ENCODE results near the gene ZNF487. TPM values are rescaled to one million over a fixed set of nuclear protein-coding genes. Genes with fewer than 3 reads are reported as not detected.

ZNF487 gene
- total and polyA plus RNA-seq, 2 of the 13 experiments (the other 11 are each of a cell fraction or from before 2014, with no cell fraction given) = 7.4 to 8.8 TPM

DNA sequence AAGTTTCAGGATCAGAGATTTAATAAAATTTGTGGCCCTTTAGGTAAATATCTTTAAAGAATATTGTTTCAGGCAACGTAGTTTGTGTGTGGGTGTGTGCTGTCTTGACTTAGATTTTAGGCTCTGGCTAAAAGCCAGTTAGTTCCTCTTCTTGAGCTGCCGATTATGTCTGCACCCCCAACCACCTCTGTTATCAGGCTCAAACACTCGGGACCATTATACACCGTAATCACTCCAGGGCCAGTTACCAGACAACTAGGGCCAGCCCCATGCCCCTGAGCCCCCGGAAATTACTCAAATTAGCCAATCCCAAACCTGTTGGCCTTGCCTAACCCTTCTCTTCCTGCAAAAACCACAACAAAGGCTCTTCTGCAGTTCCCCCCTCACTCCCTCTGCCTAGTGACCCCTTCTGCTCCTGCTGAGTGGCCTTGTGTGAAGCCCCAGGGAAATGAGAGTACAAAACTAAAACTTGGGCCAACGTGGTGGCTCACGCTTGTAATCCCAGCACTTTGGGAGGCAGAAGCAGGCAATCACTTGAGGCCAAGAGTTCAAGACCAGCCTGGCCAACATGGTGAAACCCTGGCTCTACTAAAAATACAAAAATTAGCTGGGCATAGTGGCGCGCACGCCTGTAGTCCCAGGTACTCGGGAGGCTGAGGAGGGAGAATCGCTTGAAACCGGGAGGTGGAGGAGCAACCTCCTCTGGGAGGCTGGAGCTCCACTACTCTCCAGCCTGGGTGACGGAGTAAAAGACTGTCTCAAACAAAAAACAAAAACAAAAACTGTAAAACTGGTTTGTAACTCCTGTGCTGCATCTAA, 18.8 kb upstream of the ZNF487 start (continued):
- TF ChIP-seq HDAC1 (CRISPR knock-in tag; IDR thresholded peaks at IDR 0.05) = peak; percentile 60
- TF ChIP-seq, protein P1, sequence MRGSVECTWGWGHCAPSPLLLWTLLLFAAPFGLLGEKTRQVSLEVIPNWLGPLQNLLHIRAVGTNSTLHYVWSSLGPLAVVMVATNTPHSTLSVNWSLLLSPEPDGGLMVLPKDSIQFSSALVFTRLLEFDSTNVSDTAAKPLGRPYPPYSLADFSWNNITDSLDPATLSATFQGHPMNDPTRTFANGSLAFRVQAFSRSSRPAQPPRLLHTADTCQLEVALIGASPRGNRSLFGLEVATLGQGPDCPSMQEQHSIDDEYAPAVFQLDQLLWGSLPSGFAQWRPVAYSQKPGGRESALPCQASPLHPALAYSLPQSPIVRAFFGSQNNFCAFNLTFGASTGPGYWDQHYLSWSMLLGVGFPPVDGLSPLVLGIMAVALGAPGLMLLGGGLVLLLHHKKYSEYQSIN (CRISPR knock-in tag; IDR thresholded peaks at IDR 0.05; ENCODE audit: borderline replicate concordance) = no peak
- no peak for TF ChIP-seq TBX3 (IDR thresholded peaks at IDR 0.05; ENCODE audit: borderline replicate concordance)
- TF ChIP-seq RFX5 (IDR thresholded peaks at IDR 0.05; ENCODE audit: low read depth, low read length) = no peak
- no peak for TF ChIP-seq NRL (CRISPR knock-in tag; IDR thresholded peaks at IDR 0.05; ENCODE audit: borderline replicate concordance)
- peak; percentile 23; the same call in 1 of the 2 replicates for TF ChIP-seq DPF2 (CRISPR knock-in tag; IDR thresholded peaks at IDR 0.05; ENCODE audit: borderline replicate concordance, low read depth)
- TF ChIP-seq ZNF234 (CRISPR knock-in tag; conservative IDR thresholded peaks at IDR 0.05) = no peak
- 0 out of 2 replicates have a peak, but pooled peaks have one; percentile 27 for TF ChIP-seq ZSCAN9 (CRISPR knock-in tag; IDR thresholded peaks at IDR 0.05; ENCODE audit: borderline replicate concordance)
- TF ChIP-seq, protein P2, sequence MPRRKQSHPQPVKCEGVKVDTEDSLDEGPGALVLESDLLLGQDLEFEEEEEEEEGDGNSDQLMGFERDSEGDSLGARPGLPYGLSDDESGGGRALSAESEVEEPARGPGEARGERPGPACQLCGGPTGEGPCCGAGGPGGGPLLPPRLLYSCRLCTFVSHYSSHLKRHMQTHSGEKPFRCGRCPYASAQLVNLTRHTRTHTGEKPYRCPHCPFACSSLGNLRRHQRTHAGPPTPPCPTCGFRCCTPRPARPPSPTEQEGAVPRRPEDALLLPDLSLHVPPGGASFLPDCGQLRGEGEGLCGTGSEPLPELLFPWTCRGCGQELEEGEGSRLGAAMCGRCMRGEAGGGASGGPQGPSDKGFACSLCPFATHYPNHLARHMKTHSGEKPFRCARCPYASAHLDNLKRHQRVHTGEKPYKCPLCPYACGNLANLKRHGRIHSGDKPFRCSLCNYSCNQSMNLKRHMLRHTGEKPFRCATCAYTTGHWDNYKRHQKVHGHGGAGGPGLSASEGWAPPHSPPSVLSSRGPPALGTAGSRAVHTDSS (CRISPR knock-in tag; conservative IDR thresholded peaks at IDR 0.05) = no peak
- no peak for TF ChIP-seq CREB1 (IDR thresholded peaks at IDR 0.05)
- peak; percentile 52 for TF ChIP-seq CREB1 (CRISPR knock-in tag; IDR thresholded peaks at IDR 0.05)
- no peak for TF ChIP-seq ZNF282 (IDR thresholded peaks at IDR 0.05; ENCODE audit: partially characterized antibody)
- no peak for TF ChIP-seq ZNF883 (CRISPR knock-in tag; IDR thresholded peaks at IDR 0.05; ENCODE audit: not compliant biosample characterization)
- no peak for TF ChIP-seq CHCHD3 (CRISPR knock-in tag; IDR thresholded peaks at IDR 0.05)
- TF ChIP-seq TAF15 (IDR thresholded peaks at IDR 0.05; ENCODE audit: low read depth, low read length, poor library complexity, severe bottlenecking) = no peak
- no peak for TF ChIP-seq ZC3H4 (CRISPR knock-in tag; IDR thresholded peaks at IDR 0.05; ENCODE audit: borderline replicate concordance)
- TF ChIP-seq ZNF205 (CRISPR knock-in tag; IDR thresholded peaks at IDR 0.05) = no peak
- TF ChIP-seq ERF (CRISPR knock-in tag; IDR thresholded peaks at IDR 0.05) = peak; percentile 66; the same call in 1 of the 2 replicates
- TF ChIP-seq, protein P3, sequence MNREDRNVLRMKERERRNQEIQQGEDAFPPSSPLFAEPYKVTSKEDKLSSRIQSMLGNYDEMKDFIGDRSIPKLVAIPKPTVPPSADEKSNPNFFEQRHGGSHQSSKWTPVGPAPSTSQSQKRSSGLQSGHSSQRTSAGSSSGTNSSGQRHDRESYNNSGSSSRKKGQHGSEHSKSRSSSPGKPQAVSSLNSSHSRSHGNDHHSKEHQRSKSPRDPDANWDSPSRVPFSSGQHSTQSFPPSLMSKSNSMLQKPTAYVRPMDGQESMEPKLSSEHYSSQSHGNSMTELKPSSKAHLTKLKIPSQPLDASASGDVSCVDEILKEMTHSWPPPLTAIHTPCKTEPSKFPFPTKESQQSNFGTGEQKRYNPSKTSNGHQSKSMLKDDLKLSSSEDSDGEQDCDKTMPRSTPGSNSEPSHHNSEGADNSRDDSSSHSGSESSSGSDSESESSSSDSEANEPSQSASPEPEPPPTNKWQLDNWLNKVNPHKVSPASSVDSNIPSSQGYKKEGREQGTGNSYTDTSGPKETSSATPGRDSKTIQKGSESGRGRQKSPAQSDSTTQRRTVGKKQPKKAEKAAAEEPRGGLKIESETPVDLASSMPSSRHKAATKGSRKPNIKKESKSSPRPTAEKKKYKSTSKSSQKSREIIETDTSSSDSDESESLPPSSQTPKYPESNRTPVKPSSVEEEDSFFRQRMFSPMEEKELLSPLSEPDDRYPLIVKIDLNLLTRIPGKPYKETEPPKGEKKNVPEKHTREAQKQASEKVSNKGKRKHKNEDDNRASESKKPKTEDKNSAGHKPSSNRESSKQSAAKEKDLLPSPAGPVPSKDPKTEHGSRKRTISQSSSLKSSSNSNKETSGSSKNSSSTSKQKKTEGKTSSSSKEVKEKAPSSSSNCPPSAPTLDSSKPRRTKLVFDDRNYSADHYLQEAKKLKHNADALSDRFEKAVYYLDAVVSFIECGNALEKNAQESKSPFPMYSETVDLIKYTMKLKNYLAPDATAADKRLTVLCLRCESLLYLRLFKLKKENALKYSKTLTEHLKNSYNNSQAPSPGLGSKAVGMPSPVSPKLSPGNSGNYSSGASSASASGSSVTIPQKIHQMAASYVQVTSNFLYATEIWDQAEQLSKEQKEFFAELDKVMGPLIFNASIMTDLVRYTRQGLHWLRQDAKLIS (CRISPR knock-in tag; IDR thresholded peaks at IDR 0.05) = 0 out of 2 replicates have a peak, but pooled peaks have one; percentile 39
- TF ChIP-seq ZNF562 (CRISPR knock-in tag; IDR thresholded peaks at IDR 0.05; ENCODE audit: borderline replicate concordance) = no peak
- no peak for TF ChIP-seq ZNF33B (CRISPR knock-in tag; IDR thresholded peaks at IDR 0.05)
- no peak for TF ChIP-seq PCBP1 (IDR thresholded peaks at IDR 0.05; ENCODE audit: borderline replicate concordance, low read depth, low read length)
- TF ChIP-seq KDM2A (CRISPR knock-in tag; IDR thresholded peaks at IDR 0.05; ENCODE audit: borderline replicate concordance, low read depth) = peak; percentile 22; the same call in 1 of the 2 replicates

Data from HepG2 (cell line).